Measurements from ENCODE around the gene ZFY.
"Not testable (repeated sequence)": the region's sequence is repeated elsewhere in the genome, so short reads cannot be mapped to it uniquely, and the experiment has no call there.

ZFY gene

GRCh38 chrY:2979283-2979682, 44.1 kb downstream of the ZFY start:
- DNase-seq (ENCODE audit: insufficient read length): no peak
- FAIRE-seq: no peak
- TF ChIP-seq POLR2A (IDR thresholded peaks at IDR 0.05; ENCODE audit: low read depth, low read length): no peak
- TF ChIP-seq POLR2AphosphoS5 (IDR thresholded peaks at IDR 0.05; ENCODE audit: low read depth, low read length): no peak
- TF ChIP-seq TAF1 (IDR thresholded peaks at IDR 0.05; ENCODE audit: borderline replicate concordance, low read depth, low read length): no peak

GRCh38 chrY:2984491-2984890, 49.3 kb downstream of the ZFY start:
- FAIRE-seq: no peak
- no peak for TF ChIP-seq POLR2AphosphoS5 (IDR thresholded peaks at IDR 0.05; ENCODE audit: low read depth, low read length)
- TF ChIP-seq TAF1 (IDR thresholded peaks at IDR 0.05; ENCODE audit: borderline replicate concordance, low read depth, low read length): no peak
- no peak for TF ChIP-seq POLR2A (IDR thresholded peaks at IDR 0.05; ENCODE audit: low read depth, low read length)
- no peak for DNase-seq (ENCODE audit: insufficient read length)

GRCh38 chrY:2987178-2987577, 52.0 kb downstream of the ZFY start:
- not testable (repeated sequence) for FAIRE-seq; DNase-seq (ENCODE audit: insufficient read length)

- DNase-seq (ENCODE audit: insufficient read length); FAIRE-seq: not testable (repeated sequence)
Observed at GRCh38 chrY:2997369-2997768, 62.2 kb downstream of the ZFY start.

GRCh38 chrY:3002190-3002589, 67.0 kb downstream of the ZFY start:
- no peak for FAIRE-seq
- TF ChIP-seq POLR2A (IDR thresholded peaks at IDR 0.05; ENCODE audit: low read depth, low read length) (no peak), TAF1 (IDR thresholded peaks at IDR 0.05; ENCODE audit: borderline replicate concordance, low read depth, low read length) (no peak), POLR2AphosphoS5 (IDR thresholded peaks at IDR 0.05; ENCODE audit: low read depth, low read length) (no peak)

GRCh38 chrY:3002680-3003515, 67.7 kb downstream of the ZFY start:
- FAIRE-seq: no peak
- DNase-seq (ENCODE audit: insufficient read length): no peak
- TF ChIP-seq POLR2A (IDR thresholded peaks at IDR 0.05; ENCODE audit: low read depth, low read length): no peak
- TF ChIP-seq TAF1 (IDR thresholded peaks at IDR 0.05; ENCODE audit: borderline replicate concordance, low read depth, low read length): no peak
- no peak for TF ChIP-seq POLR2AphosphoS5 (IDR thresholded peaks at IDR 0.05; ENCODE audit: low read depth, low read length)

More at GRCh38 chrY:3002190-3002589, 67.0 kb downstream of the ZFY start:
- DNase-seq (ENCODE audit: insufficient read length): no peak

GRCh38 chrY:3003516-3003830, 68.3 kb downstream of the ZFY start:
- TF ChIP-seq POLR2AphosphoS5 (IDR thresholded peaks at IDR 0.05; ENCODE audit: low read depth, low read length) (no peak), TAF1 (IDR thresholded peaks at IDR 0.05; ENCODE audit: borderline replicate concordance, low read depth, low read length) (no peak), POLR2A (IDR thresholded peaks at IDR 0.05; ENCODE audit: low read depth, low read length) (no peak)
- no peak for DNase-seq (ENCODE audit: insufficient read length)
- FAIRE-seq: no peak

- TF ChIP-seq TAF1 (IDR thresholded peaks at IDR 0.05; ENCODE audit: borderline replicate concordance, low read depth, low read length) (no peak), POLR2AphosphoS5 (IDR thresholded peaks at IDR 0.05; ENCODE audit: low read depth, low read length) (no peak), POLR2A (IDR thresholded peaks at IDR 0.05; ENCODE audit: low read depth, low read length) (no peak)
- DNase-seq (ENCODE audit: insufficient read length): no peak
- no peak for FAIRE-seq
Observed at GRCh38 chrY:3003846-3004245, 68.7 kb downstream of the ZFY start.

GRCh38 chrY:3006031-3006430, 70.8 kb downstream of the ZFY start:
- not testable (repeated sequence) for DNase-seq (ENCODE audit: insufficient read length); FAIRE-seq

GRCh38 chrY:3007967-3008366, 72.8 kb downstream of the ZFY start:
- DNase-seq (ENCODE audit: insufficient read length) (no peak), FAIRE-seq (no peak)
- no peak for TF ChIP-seq POLR2AphosphoS5 (IDR thresholded peaks at IDR 0.05; ENCODE audit: low read depth, low read length)
- no peak for TF ChIP-seq TAF1 (IDR thresholded peaks at IDR 0.05; ENCODE audit: borderline replicate concordance, low read depth, low read length)
- no peak for TF ChIP-seq POLR2A (IDR thresholded peaks at IDR 0.05; ENCODE audit: low read depth, low read length)

- FAIRE-seq (no peak), DNase-seq (ENCODE audit: insufficient read length) (no peak)
- TF ChIP-seq POLR2A (IDR thresholded peaks at IDR 0.05; ENCODE audit: low read depth, low read length): no peak
- no peak for TF ChIP-seq TAF1 (IDR thresholded peaks at IDR 0.05; ENCODE audit: borderline replicate concordance, low read depth, low read length)
- TF ChIP-seq POLR2AphosphoS5 (IDR thresholded peaks at IDR 0.05; ENCODE audit: low read depth, low read length): no peak
Observed at GRCh38 chrY:3012226-3012625, 77.0 kb downstream of the ZFY start.

GRCh38 chrY:3016594-3016993, 81.4 kb downstream of the ZFY start:
- FAIRE-seq (no peak), DNase-seq (ENCODE audit: insufficient read length) (no peak)
- TF ChIP-seq POLR2AphosphoS5 (IDR thresholded peaks at IDR 0.05; ENCODE audit: low read depth, low read length): no peak
- TF ChIP-seq POLR2A (IDR thresholded peaks at IDR 0.05; ENCODE audit: low read depth, low read length): no peak
- no peak for TF ChIP-seq TAF1 (IDR thresholded peaks at IDR 0.05; ENCODE audit: borderline replicate concordance, low read depth, low read length)

- FAIRE-seq: no peak
- DNase-seq (ENCODE audit: insufficient read length): no peak
- no peak for TF ChIP-seq POLR2AphosphoS5 (IDR thresholded peaks at IDR 0.05; ENCODE audit: low read depth, low read length)
- TF ChIP-seq POLR2A (IDR thresholded peaks at IDR 0.05; ENCODE audit: low read depth, low read length): no peak
- TF ChIP-seq TAF1 (IDR thresholded peaks at IDR 0.05; ENCODE audit: borderline replicate concordance, low read depth, low read length): no peak
Observed at GRCh38 chrY:3018546-3018945, 83.4 kb downstream of the ZFY start.
